HepG2 (cell line): ENCODE results near the gene TOMM6. TPM values are rescaled to one million over a fixed set of nuclear protein-coding genes. Genes with fewer than 3 reads are reported as not detected.

Experiments used
- ARID2 ChIP-seq: sonication (generic); formaldehyde crosslinking; IDR thresholded peaks from 2 replicates; pipeline ENCODE4 v1.8.1; 2022; ENCODE audit warnings: mild to moderate bottlenecking, missing genetic modification reagents, borderline replicate concordance
- CHD4 ChIP-seq: fragments of 200-600 bp; sonication (generic); IDR thresholded peaks from 2 replicates; pipeline ENCODE4 v1.7.0; 2017; ENCODE audit warnings: mild to moderate bottlenecking, low read length, borderline replicate concordance
- IRF9 ChIP-seq: sonication (generic); formaldehyde crosslinking; IDR thresholded peaks from 2 replicates; pipeline ENCODE4 v1.8.0; 2022; ENCODE audit warnings: missing genetic modification reagents, mild to moderate bottlenecking, borderline replicate concordance
- ISX ChIP-seq: sonication (generic); formaldehyde crosslinking; conservative IDR thresholded peaks from 2 replicates; pipeline ENCODE4 v1.5.0; 2020; ENCODE audit warnings: missing genetic modification reagents
- NR0B2 ChIP-seq: sonication (generic); formaldehyde crosslinking; IDR thresholded peaks from 2 replicates; pipeline ENCODE4 v1.4.0; 2020; ENCODE audit warnings: mild to moderate bottlenecking, missing genetic modification reagents
- PLSCR1 ChIP-seq: sonication (generic); formaldehyde crosslinking; IDR thresholded peaks from 2 replicates; pipeline ENCODE4 v1.5.0; 2020; ENCODE audit warnings: missing genetic modification reagents, mild to moderate bottlenecking, borderline replicate concordance
- RFXAP ChIP-seq: sonication (generic); formaldehyde crosslinking; IDR thresholded peaks from 2 replicates; pipeline ENCODE4 v1.4.0; 2020; ENCODE audit warnings: missing genetic modification reagents, borderline replicate concordance
- RORA ChIP-seq: sonication (generic); formaldehyde crosslinking; IDR thresholded peaks from 2 replicates; pipeline ENCODE4 v1.5.0; 2020; ENCODE audit warnings: mild to moderate bottlenecking, missing genetic modification reagents, moderate library complexity
- SIN3B ChIP-seq: fragments of 150-350 bp; IDR thresholded peaks from 2 replicates; pipeline ENCODE4 v1.6.1; 2014; ENCODE audit warnings: low read length
- SNAPC4 ChIP-seq: sonication (generic); formaldehyde crosslinking; IDR thresholded peaks from 2 replicates; pipeline ENCODE4 v1.4.0; 2020; ENCODE audit warnings: mild to moderate bottlenecking, missing genetic modification reagents
- WIZ ChIP-seq: sonication (generic); formaldehyde crosslinking; IDR thresholded peaks from 2 replicates; pipeline ENCODE4 v1.5.1; 2020; ENCODE audit warnings: mild to moderate bottlenecking, missing genetic modification reagents
- polyA plus RNA-seq, 8 experiments: library from polyadenylated mRNA; depleted of rRNA in 3 of 8; stranded (reverse) in 7 of 8; unstranded in 1 of 8; fragments of >200 nt; fragmentation: Illumina TruSeq in 4 of 8; extraction: Trizol in 4 of 8; gene quantifications; 2 replicates each; pipeline versions ENCODE4 v1.2.1 to v1.2.3, GENCODE V29; 2011 to 2016; ENCODE audit warnings: low read depth in 4 of 8, missing spikeins in 1 of 8, mixed read lengths in 1 of 8; ENCODE audit not compliant: insufficient read depth in 1 of 8
- total RNA-seq, 5 experiments: library from RNA; depleted of rRNA; stranded (reverse); fragments of >200 nt; fragmentation: Illumina TruSeq; extraction: Trizol; gene quantifications; 2 replicates each; pipeline ENCODE4 v1.2.3, GENCODE V29; 2016; ENCODE audit warnings: low read depth in 1 of 5

Gene TOMM6
- total and polyA plus RNA-seq, 2 of the 13 experiments (the other 11 are each of a cell fraction or from before 2014, with no cell fraction given), result 320 to 321 TPM

- TF ChIP-seq RORA (CRISPR knock-in tag), result no peak
- no peak for TF ChIP-seq SIN3B
- TF ChIP-seq WIZ (CRISPR knock-in tag), result 0 out of 2 replicates have a peak, but pooled peaks have one; percentile 57
- peak; percentile 94 for TF ChIP-seq CHD4
- TF ChIP-seq ISX, result no peak
- TF ChIP-seq SNAPC4 (CRISPR knock-in tag), result peak; percentile 54; the same call in 1 of the 2 replicates
- no peak for TF ChIP-seq PLSCR1 (CRISPR knock-in tag)
- peak; percentile 18; the same call in 1 of the 2 replicates for TF ChIP-seq NR0B2 (CRISPR knock-in tag)
- peak; percentile 90; the same call in 1 of the 2 replicates for TF ChIP-seq RFXAP (CRISPR knock-in tag)
- TF ChIP-seq ARID2 (CRISPR knock-in tag), result peak; percentile 77; the same call in 1 of the 2 replicates
- 0 out of 2 replicates have a peak, but pooled peaks have one; percentile 18 for TF ChIP-seq IRF9 (CRISPR knock-in tag)
Measured at GRCh38 chr6:41747256-41748101, 40.0 kb upstream of the TOMM6 start, which contains the start of gene PGC (continued).
